Ovary (tissue), 9 donors: ENCODE measurements around the gene RND2. TPM values are rescaled to one million over a fixed set of nuclear protein-coding genes. Genes with fewer than 3 reads are reported as not detected.

Source experiments
- DNase-seq, 5 donors: peaks; one replicate each; pipeline ENCODE4 v3.0.0-alpha.2; 2019 to 2020
- H3K27ac ChIP-seq, 2 donors: fragments of 200-600 bp; one replicate each; pipeline versions ENCODE4 v1.5.1 to v1.8.0; 2019 to 2022
- H3K27me3 ChIP-seq: fragments of 200-600 bp; one replicate; pipeline ENCODE4 v1.8.0; 2022
- H3K36me3 ChIP-seq: fragments of 200-600 bp; sonication (generic); one replicate; pipeline ENCODE4 v1.5.1; 2019
- H3K4me1 ChIP-seq: one replicate; pipeline ENCODE4 v1.8.1; 2013; ENCODE audit warnings: mild to moderate bottlenecking, moderate library complexity; ENCODE audit not compliant: insufficient read depth
- H3K4me3 ChIP-seq: fragments of 200-600 bp; sonication (generic); one replicate; pipeline ENCODE4 v1.5.1; 2017
- H3K9me3 ChIP-seq, 2 donors: fragments of 200-600 bp in 1 of 2; sonication (generic) in 1 of 2; one replicate each; pipeline versions ENCODE4 v1.5.1 to v1.8.1; 2013 to 2019; ENCODE audit warnings: mild to moderate bottlenecking in 1 of 2, moderate library complexity in 1 of 2
- EP300 ChIP-seq: sonication (generic); formaldehyde crosslinking; IDR thresholded peaks from one replicate; pipeline ENCODE4 v1.6.1; 2017; ENCODE audit warnings: antibody characterized with exemption
- POLR2A ChIP-seq: fragments of 450-650 bp; IDR thresholded peaks from one replicate; pipeline ENCODE4 v1.6.1; 2017; ENCODE audit warnings: antibody characterized with exemption, mild to moderate bottlenecking, moderate library complexity
- WGBS, 3 donors: extraction: QIAGEN DNeasy Blood & Tissue Kit in 1 of 3; methylation state at CpG; one replicate each; pipeline versions ENCODE4 v1.1.5 to v1.1.7; 2013 to 2017; 5-methylcytosine and 5-hydroxymethylcytosine counted together
- intact Hi-C, 4 donors: fragments of 100-400 bp; cut with DNase I; formaldehyde crosslinking; loops; one replicate each; pipeline versions ENCODE4 v1.11.0 to v1.15.1; 2022 to 2023
- polyA plus RNA-seq, 2 donors: library from polyadenylated mRNA; stranded (reverse); fragments of 200-250 nt in 1 of 2; fragments of 350-450 nt in 1 of 2; fragmentation: Illumina TruSeq in 1 of 2; extraction: RNeasy Lipid Tissue Mini Kit (QIAGEN cat#74804) in 1 of 2; gene quantifications; one replicate each; pipeline ENCODE4 v1.2.3, GENCODE V29; 2013 to 2014
- total RNA-seq, 7 donors: library from RNA; depleted of rRNA in 2 of 7; stranded (reverse); fragments of >200 nt in 2 of 7; fragmentation: NEBNext Ultra II Directional in 3 of 7; extraction: Animal tissue kit (Norgen Biotek cat#: 25700) in 3 of 7; gene quantifications; one replicate each; pipeline versions ENCODE4 v1.1.0 to v1.2.4, GENCODE V29; 2016 to 2023
- TF ChIP-seq, protein P1 (sequence below), 3 donors: fragments of 450-650 bp in 2 of 3; fragments of 200-600 bp in 1 of 3; IDR thresholded peaks; one replicate each; pipeline versions ENCODE4 v1.5.1 to v1.8.0; 2016 to 2022; ENCODE audit warnings: antibody characterized with exemption in 3 of 3, mild to moderate bottlenecking in 1 of 3
- donor health status: DM: no; HTN: no; CAD: no; lungs with moderate emphysema.
- donor health status: DM: no; HTN: no; CAD: no.
- donor health status: Bipolar disorder and iron deficiency.
- donor health status: DM: yes; HTN: yes; CAD: no.
- donor health status: DM: no; HTN: no; CAD: no.
- donor health status: DM: yes; HTN: yes; CAD: no.

RND2 gene
- total and polyA plus RNA-seq, 9 donors, result 2.5 to 11.6 (median 6.0) TPM

DNA sequence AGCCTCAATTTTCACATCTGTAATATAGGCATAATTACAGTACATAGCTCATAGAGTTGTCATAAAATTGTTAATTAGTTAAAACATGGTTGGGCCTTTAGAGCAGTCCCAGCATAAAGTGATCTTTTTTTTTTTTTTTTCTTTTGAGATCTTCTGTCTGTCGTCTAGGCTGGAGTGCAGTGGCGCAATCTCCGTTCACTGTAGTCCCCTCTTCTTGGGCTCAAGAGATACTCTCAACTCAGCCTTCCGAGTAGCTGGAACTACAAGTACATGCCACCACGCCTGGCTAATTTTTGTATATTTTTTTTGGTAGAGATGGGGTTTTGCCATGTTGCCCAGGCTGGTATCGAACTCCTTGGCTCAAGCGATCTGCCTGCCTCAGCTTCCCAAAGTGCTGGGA lies 31.0 kb downstream of the RND2 start:
- WGBS, 3 donors, result 94 to 97% (median 96%) methylated on average over 7 of the region's 7 CpGs

DNA sequence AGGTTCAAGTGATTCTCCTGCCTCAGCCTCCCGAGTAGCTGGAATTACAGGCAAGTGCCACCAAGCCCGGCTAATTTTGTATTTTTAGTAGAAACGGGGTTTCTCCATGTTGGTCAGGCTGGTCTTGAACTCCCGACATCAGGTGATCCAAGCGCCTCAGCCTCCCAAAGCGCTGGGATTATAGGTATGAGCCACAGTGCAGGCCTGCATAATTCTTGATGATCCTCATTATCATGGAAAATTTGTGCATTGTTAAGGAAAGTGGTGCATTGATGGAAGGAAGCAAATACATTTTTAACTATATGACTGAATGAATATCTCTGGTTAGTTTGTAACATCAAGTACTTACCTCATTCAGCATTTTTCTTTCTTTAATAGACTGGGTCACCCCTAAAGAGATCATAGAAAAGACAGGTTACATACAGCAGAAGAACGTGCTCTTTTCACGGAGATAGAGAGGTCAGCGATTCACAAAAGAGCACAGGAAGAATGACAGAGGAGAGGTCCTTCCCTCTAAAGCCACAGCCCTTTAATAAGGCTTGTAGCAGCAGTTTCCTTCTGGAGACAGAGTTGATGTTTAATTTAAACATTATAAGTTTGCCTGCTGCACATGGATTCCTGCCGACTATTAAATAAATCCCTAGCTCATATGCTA lies 38.1 kb downstream of the RND2 start:
- WGBS, 3 donors, result 93 to 94% (median 94%) methylated on average over 10 of the region's 10 CpGs
- H3K27ac ChIP-seq, result no peak overlapping the region
- intact Hi-C loops, result no loop called here
- TF ChIP-seq, protein P1, sequence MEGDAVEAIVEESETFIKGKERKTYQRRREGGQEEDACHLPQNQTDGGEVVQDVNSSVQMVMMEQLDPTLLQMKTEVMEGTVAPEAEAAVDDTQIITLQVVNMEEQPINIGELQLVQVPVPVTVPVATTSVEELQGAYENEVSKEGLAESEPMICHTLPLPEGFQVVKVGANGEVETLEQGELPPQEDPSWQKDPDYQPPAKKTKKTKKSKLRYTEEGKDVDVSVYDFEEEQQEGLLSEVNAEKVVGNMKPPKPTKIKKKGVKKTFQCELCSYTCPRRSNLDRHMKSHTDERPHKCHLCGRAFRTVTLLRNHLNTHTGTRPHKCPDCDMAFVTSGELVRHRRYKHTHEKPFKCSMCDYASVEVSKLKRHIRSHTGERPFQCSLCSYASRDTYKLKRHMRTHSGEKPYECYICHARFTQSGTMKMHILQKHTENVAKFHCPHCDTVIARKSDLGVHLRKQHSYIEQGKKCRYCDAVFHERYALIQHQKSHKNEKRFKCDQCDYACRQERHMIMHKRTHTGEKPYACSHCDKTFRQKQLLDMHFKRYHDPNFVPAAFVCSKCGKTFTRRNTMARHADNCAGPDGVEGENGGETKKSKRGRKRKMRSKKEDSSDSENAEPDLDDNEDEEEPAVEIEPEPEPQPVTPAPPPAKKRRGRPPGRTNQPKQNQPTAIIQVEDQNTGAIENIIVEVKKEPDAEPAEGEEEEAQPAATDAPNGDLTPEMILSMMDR (IDR thresholded peaks at IDR 0.05), result no peak
- TF ChIP-seq EP300 (no peak), POLR2A (no peak)
- H3K27me3 ChIP-seq, result no peaks in the 10 kb centered on the region
- no peaks in the 10 kb centered on the region for H3K36me3 ChIP-seq
- H3K4me1 ChIP-seq, result no peaks in the 10 kb centered on the region
- H3K4me3 ChIP-seq, result no peak overlapping the region
- no peaks in the 10 kb centered on the region for H3K9me3 ChIP-seq
- no peak for DNase-seq

More for the DNA sequence above, 31.0 kb downstream of the RND2 start:
- no peak for TF ChIP-seq POLR2A
- TF ChIP-seq, protein P1 (IDR thresholded peaks at IDR 0.05), result no peak
- TF ChIP-seq EP300, result no peak
- H3K27me3 ChIP-seq, result no peaks in the 10 kb centered on the region
- H3K4me1 ChIP-seq, result no peaks in the 10 kb centered on the region
- H3K4me3 ChIP-seq, result no peak overlapping the region
- no peaks in the 10 kb centered on the region for H3K9me3 ChIP-seq
- no peak overlapping the region for H3K27ac ChIP-seq
- intact Hi-C loops, result no loop called here
- DNase-seq, result no peak
- no peaks in the 10 kb centered on the region for H3K36me3 ChIP-seq

DNA sequence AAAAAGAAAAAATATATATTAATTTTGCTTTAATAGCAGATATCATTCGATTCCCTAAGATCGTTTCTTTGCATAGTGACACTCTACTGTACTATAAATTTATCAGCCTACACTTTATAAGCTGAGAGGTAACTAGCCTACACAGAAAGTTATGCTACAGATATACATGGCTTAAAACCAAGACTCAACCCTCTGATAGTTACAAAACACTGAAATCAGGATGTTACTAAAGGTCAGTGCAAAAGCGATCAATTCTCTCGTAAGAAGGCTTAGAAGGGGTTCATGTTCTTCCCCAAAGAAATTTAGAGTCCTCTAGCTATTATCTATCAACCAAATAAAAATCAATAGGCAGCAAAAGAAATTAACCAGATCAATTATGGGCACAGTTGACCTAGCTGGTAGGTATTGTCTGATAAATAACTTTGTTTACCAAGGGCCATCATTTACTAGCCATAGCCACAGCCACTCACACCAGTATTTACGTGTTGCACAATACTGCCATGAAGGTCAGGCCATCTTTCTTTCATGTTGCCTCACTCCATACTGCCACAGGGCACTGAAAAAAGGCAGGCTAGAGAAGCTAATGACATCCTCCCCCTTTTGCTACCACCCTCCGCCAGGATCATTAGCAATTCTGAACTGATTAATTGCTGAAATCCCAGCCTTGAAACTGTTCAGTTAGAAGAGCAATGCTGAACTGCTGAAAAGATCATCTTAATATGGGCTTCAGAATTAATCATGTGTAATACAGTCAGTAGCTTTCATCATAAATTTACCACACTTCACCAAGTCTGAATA lies 43.7 kb downstream of the RND2 start:
- H3K27me3 ChIP-seq, result no peaks in the 10 kb centered on the region
- no peak overlapping the region for H3K4me3 ChIP-seq
- no peaks in the 10 kb centered on the region for H3K4me1 ChIP-seq
- WGBS, 3 donors, result 90 to 95% (median 94%) methylated on average over 6 of the region's 6 CpGs
- H3K27ac ChIP-seq, result no peak overlapping the region
- no peaks in the 10 kb centered on the region for H3K9me3 ChIP-seq
- DNase-seq, result no peak
- no peak for TF ChIP-seq POLR2A
- TF ChIP-seq EP300, result no peak
- TF ChIP-seq, protein P1 (IDR thresholded peaks at IDR 0.05), result no peak
- no peaks in the 10 kb centered on the region for H3K36me3 ChIP-seq
- intact Hi-C loops, result loop anchor here in 1 of 4 donors (5.0 kb wide), 1 partner anchor 274 kb away; no protein-coding TSS in a partner anchor

DNA sequence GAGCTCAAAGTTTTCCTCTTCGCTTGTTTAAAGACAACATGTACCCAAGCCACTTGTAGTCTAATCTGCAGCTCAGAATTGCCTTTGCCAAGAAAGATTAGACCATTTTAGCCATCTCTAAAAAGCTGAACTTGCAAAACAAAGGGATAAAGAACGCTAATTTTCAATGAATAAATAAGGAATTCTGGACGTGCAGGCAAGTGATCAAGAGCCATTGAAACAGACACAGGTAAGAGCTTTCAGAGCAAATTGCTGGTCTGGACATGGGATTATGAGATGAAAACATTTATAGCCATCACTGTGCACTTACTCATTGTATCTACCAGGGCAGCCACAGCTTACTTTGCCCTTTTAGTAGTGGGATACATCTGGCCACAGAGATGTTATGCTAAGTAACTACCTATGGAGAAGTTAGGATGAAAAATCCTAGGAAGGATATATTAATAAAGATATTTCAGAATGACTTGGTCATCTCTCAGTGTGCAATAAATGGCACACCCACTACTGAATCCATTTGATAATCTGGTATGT lies 44.4 kb downstream of the RND2 start:
- TF ChIP-seq POLR2A, result no peak

More for the DNA sequence above, 44.4 kb downstream of the RND2 start:
- Histone ChIP-seq H3K4me3 (no peak overlapping the region), H3K9me3 (no peaks in the 10 kb centered on the region), H3K4me1 (no peaks in the 10 kb centered on the region), H3K27ac (no peak overlapping the region), H3K27me3 (no peaks in the 10 kb centered on the region), H3K36me3 (no peaks in the 10 kb centered on the region)
- 25 to 50% (median 28%) methylated on average over 3 of the region's 3 CpGs for WGBS, 3 donors
- DNase-seq, result no peak
- intact Hi-C loops, result loop anchor here in 1 of 4 donors (5.0 kb wide), 1 partner anchor 273 kb away; no protein-coding TSS in a partner anchor
